ENCODE results near the gene COX4I1.

COX4I1 gene

GRCh38 chr16:85820604-85821372, 21.3 kb downstream of the COX4I1 start:
- Histone ChIP-seq H3K27me3 (ENCODE audit: control insufficient read depth, insufficient read depth, low read length, poor library complexity, severe bottlenecking) (peaks cover 26% of the 10 kb centered on the region), H3K9me3 (ENCODE audit: control insufficient read depth, low read length) (no peaks in the 10 kb centered on the region), H3K27ac (ENCODE audit: insufficient read depth, low read depth, low read length, poor library complexity, severe bottlenecking) (no peak overlapping the region), H3K4me3 (ENCODE audit: insufficient read depth, low read depth, low read length) (no peak overlapping the region), H3K4me1 (ENCODE audit: control insufficient read depth, insufficient read depth, low read length) (no peaks in the 10 kb centered on the region), H3K36me3 (ENCODE audit: control insufficient read depth, insufficient read depth, low read length) (no peaks in the 10 kb centered on the region)
- WGBS, 2 experiments, result 76 to 79% methylated on average over 22 of the region's 22 CpGs

- H3K36me3 ChIP-seq (ENCODE audit: control insufficient read depth, insufficient read depth, low read length), result no peaks in the 10 kb centered on the region
- no peaks in the 10 kb centered on the region for H3K4me1 ChIP-seq (ENCODE audit: control insufficient read depth, insufficient read depth, low read length)
- H3K27me3 ChIP-seq (ENCODE audit: control insufficient read depth, insufficient read depth, low read length, poor library complexity, severe bottlenecking), result peaks cover 26% of the 10 kb centered on the region
- WGBS, 2 experiments, result 18 to 20% methylated on average over 27 of the region's 27 CpGs
- no peak overlapping the region for H3K4me3 ChIP-seq (ENCODE audit: insufficient read depth, low read depth, low read length)
- no peaks in the 10 kb centered on the region for H3K9me3 ChIP-seq (ENCODE audit: control insufficient read depth, low read length)
- no peak overlapping the region for H3K27ac ChIP-seq (ENCODE audit: insufficient read depth, low read depth, low read length, poor library complexity, severe bottlenecking)
Measured at GRCh38 chr16:85821390-85822135, 22.1 kb downstream of the COX4I1 start.

GRCh38 chr16:85822145-85822544, 22.6 kb downstream of the COX4I1 start:
- Histone ChIP-seq H3K9me3 (ENCODE audit: control insufficient read depth, low read length) (no peaks in the 10 kb centered on the region), H3K27ac (ENCODE audit: insufficient read depth, low read depth, low read length, poor library complexity, severe bottlenecking) (no peak overlapping the region), H3K4me3 (ENCODE audit: insufficient read depth, low read depth, low read length) (no peak overlapping the region), H3K4me1 (ENCODE audit: control insufficient read depth, insufficient read depth, low read length) (no peaks in the 10 kb centered on the region), H3K36me3 (ENCODE audit: control insufficient read depth, insufficient read depth, low read length) (no peaks in the 10 kb centered on the region), H3K27me3 (ENCODE audit: control insufficient read depth, insufficient read depth, low read length, poor library complexity, severe bottlenecking) (peaks cover 26% of the 10 kb centered on the region)
- 95 to 96% methylated on average over 12 of the region's 12 CpGs for WGBS, 2 experiments

- Histone ChIP-seq H3K9me3 (ENCODE audit: control insufficient read depth, low read length) (no peaks in the 10 kb centered on the region), H3K36me3 (ENCODE audit: control insufficient read depth, insufficient read depth, low read length) (no peaks in the 10 kb centered on the region), H3K27ac (ENCODE audit: insufficient read depth, low read depth, low read length, poor library complexity, severe bottlenecking) (no peak overlapping the region), H3K4me3 (ENCODE audit: insufficient read depth, low read depth, low read length) (no peak overlapping the region), H3K27me3 (ENCODE audit: control insufficient read depth, insufficient read depth, low read length, poor library complexity, severe bottlenecking) (peaks cover 22% of the 10 kb centered on the region), H3K4me1 (ENCODE audit: control insufficient read depth, insufficient read depth, low read length) (no peaks in the 10 kb centered on the region)
- 94 to 95% methylated on average over 1 of the region's 1 CpG for WGBS, 2 experiments
Measured at GRCh38 chr16:85823328-85823920, 23.9 kb downstream of the COX4I1 start.

GRCh38 chr16:85824161-85825135, 25.0 kb downstream of the COX4I1 start:
- Histone ChIP-seq H3K4me1 (ENCODE audit: control insufficient read depth, insufficient read depth, low read length) (no peaks in the 10 kb centered on the region), H3K27ac (ENCODE audit: insufficient read depth, low read depth, low read length, poor library complexity, severe bottlenecking) (no peak overlapping the region), H3K4me3 (ENCODE audit: insufficient read depth, low read depth, low read length) (no peak overlapping the region), H3K27me3 (ENCODE audit: control insufficient read depth, insufficient read depth, low read length, poor library complexity, severe bottlenecking) (peaks cover 20% of the 10 kb centered on the region), H3K36me3 (ENCODE audit: control insufficient read depth, insufficient read depth, low read length) (no peaks in the 10 kb centered on the region), H3K9me3 (ENCODE audit: control insufficient read depth, low read length) (no peaks in the 10 kb centered on the region)
- WGBS, 2 experiments, result 92 to 93% methylated on average over 20 of the region's 20 CpGs

- H3K36me3 ChIP-seq (ENCODE audit: control insufficient read depth, insufficient read depth, low read length), result no peaks in the 10 kb centered on the region
- peaks cover 11% of the 10 kb centered on the region for H3K27me3 ChIP-seq (ENCODE audit: control insufficient read depth, insufficient read depth, low read length, poor library complexity, severe bottlenecking)
- 78 to 81% methylated on average over 9 of the region's 9 CpGs for WGBS, 2 experiments
- H3K4me3 ChIP-seq (ENCODE audit: insufficient read depth, low read depth, low read length), result no peak overlapping the region
- H3K9me3 ChIP-seq (ENCODE audit: control insufficient read depth, low read length), result no peaks in the 10 kb centered on the region
- no peaks in the 10 kb centered on the region for H3K4me1 ChIP-seq (ENCODE audit: control insufficient read depth, insufficient read depth, low read length)
- H3K27ac ChIP-seq (ENCODE audit: insufficient read depth, low read depth, low read length, poor library complexity, severe bottlenecking), result no peak overlapping the region
Measured at GRCh38 chr16:85825326-85825725, 25.8 kb downstream of the COX4I1 start.

- H3K27me3 ChIP-seq (ENCODE audit: control insufficient read depth, insufficient read depth, low read length, poor library complexity, severe bottlenecking), result no peaks in the 10 kb centered on the region
- no peaks in the 10 kb centered on the region for H3K9me3 ChIP-seq (ENCODE audit: control insufficient read depth, low read length)
- H3K4me1 ChIP-seq (ENCODE audit: control insufficient read depth, insufficient read depth, low read length), result no peaks in the 10 kb centered on the region
- H3K36me3 ChIP-seq (ENCODE audit: control insufficient read depth, insufficient read depth, low read length), result no peaks in the 10 kb centered on the region
- WGBS, 2 experiments, result 91 to 92% methylated on average over 16 of the region's 16 CpGs
- H3K27ac ChIP-seq (ENCODE audit: insufficient read depth, low read depth, low read length, poor library complexity, severe bottlenecking), result no peak overlapping the region
- H3K4me3 ChIP-seq (ENCODE audit: insufficient read depth, low read depth, low read length), result no peak overlapping the region
Measured at GRCh38 chr16:85826686-85827247, 27.3 kb downstream of the COX4I1 start.

GRCh38 chr16:85828166-85828565, 28.7 kb downstream of the COX4I1 start:
- Histone ChIP-seq H3K4me3 (ENCODE audit: insufficient read depth, low read depth, low read length) (no peak overlapping the region), H3K27ac (ENCODE audit: insufficient read depth, low read depth, low read length, poor library complexity, severe bottlenecking) (no peak overlapping the region), H3K4me1 (ENCODE audit: control insufficient read depth, insufficient read depth, low read length) (no peaks in the 10 kb centered on the region), H3K27me3 (ENCODE audit: control insufficient read depth, insufficient read depth, low read length, poor library complexity, severe bottlenecking) (no peaks in the 10 kb centered on the region), H3K36me3 (ENCODE audit: control insufficient read depth, insufficient read depth, low read length) (no peaks in the 10 kb centered on the region), H3K9me3 (ENCODE audit: control insufficient read depth, low read length) (no peaks in the 10 kb centered on the region)
- WGBS, 2 experiments, result 91 to 93% methylated on average over 9 of the region's 9 CpGs

- H3K4me1 ChIP-seq (ENCODE audit: control insufficient read depth, insufficient read depth, low read length), result no peaks in the 10 kb centered on the region
- no peak overlapping the region for H3K27ac ChIP-seq (ENCODE audit: insufficient read depth, low read depth, low read length, poor library complexity, severe bottlenecking)
- WGBS, 2 experiments, result 94 to 95% methylated on average over 15 of the region's 15 CpGs
- no peak overlapping the region for H3K4me3 ChIP-seq (ENCODE audit: insufficient read depth, low read depth, low read length)
- H3K27me3 ChIP-seq (ENCODE audit: control insufficient read depth, insufficient read depth, low read length, poor library complexity, severe bottlenecking), result no peaks in the 10 kb centered on the region
- no peaks in the 10 kb centered on the region for H3K9me3 ChIP-seq (ENCODE audit: control insufficient read depth, low read length)
- no peaks in the 10 kb centered on the region for H3K36me3 ChIP-seq (ENCODE audit: control insufficient read depth, insufficient read depth, low read length)
Measured at GRCh38 chr16:85829171-85829719, 29.8 kb downstream of the COX4I1 start.
